IMR-90 (cell line): Measurements from ENCODE around the gene ADD1. TPM values are rescaled to one million over a fixed set of nuclear protein-coding genes. Genes with fewer than 3 reads are reported as not detected.

Experiments
- ATAC-seq: fragments of 200-7000 bp; cut with Tn5 transposase; 2 replicates; pipeline ENCODE4 v1.9.1; 2020; ENCODE audit warnings: low read depth, mild to moderate bottlenecking, moderate library complexity
- BruUV-seq: library from RNA; stranded (reverse); fragments of 400-500 nt; replicated peaks from 2 replicates; lab custom pipeline; 2021; lab: Mats Ljungman, UMichigan
- CTCF ChIA-PET: fragments of 300-600 bp; formaldehyde crosslinking; extraction: SDS; loops from one replicate; lab custom pipeline; 2021; ENCODE audit warnings: antibody characterized with exemption; lab: Yijun Ruan, JAX
- POLR2A ChIA-PET: fragments of 300-600 bp; sonication (Branson Sonifier 250); formaldehyde crosslinking; loops from one replicate; lab custom pipeline; 2022; ENCODE audit warnings: antibody characterized with exemption; ENCODE audit not compliant: unreplicated experiment; lab: Charles Lee
- DNase-seq: peaks from one replicate; pipeline ENCODE4 v3.0.0; 2013
- H2AFZ ChIP-seq: replicated peaks from 2 replicates; pipeline ENCODE3; 2013; ENCODE audit warnings: low read length, mild to moderate bottlenecking; ENCODE audit not compliant: poor library complexity
- H2AK5ac ChIP-seq: 2 replicates; pipeline ENCODE4 v1.6.1; 2013; ENCODE audit warnings: low read depth, low read length, inconsistent platforms
- H2AK9ac ChIP-seq: replicated peaks from 2 replicates; pipeline ENCODE3; 2013; ENCODE audit warnings: mild to moderate bottlenecking, low read depth, low read length, moderate library complexity; ENCODE audit not compliant: poor library complexity
- H2BK120ac ChIP-seq: 2 replicates; pipeline ENCODE4 v1.6.1; 2013; ENCODE audit warnings: low read depth, low read length, inconsistent platforms
- H2BK15ac ChIP-seq: 3 replicates; pipeline ENCODE4 v1.6.1; 2013; ENCODE audit warnings: low read depth, low read length, inconsistent platforms
- H2BK20ac ChIP-seq: 2 replicates; pipeline ENCODE4 v1.6.1; 2013; ENCODE audit warnings: low read depth, mild to moderate bottlenecking, inconsistent platforms, low read length, moderate library complexity
- H2BK5ac ChIP-seq: 2 replicates; pipeline ENCODE4 v1.6.1; 2013; ENCODE audit warnings: mild to moderate bottlenecking, low read depth, low read length, inconsistent platforms; ENCODE audit not compliant: poor library complexity, severe bottlenecking
- H3K14ac ChIP-seq: replicated peaks from 2 replicates; pipeline ENCODE4 v1.6.1; 2013; ENCODE audit warnings: low read depth, low read length, inconsistent platforms
- H3K18ac ChIP-seq: 2 replicates; pipeline ENCODE4 v1.6.1; 2013; ENCODE audit warnings: low read depth, low read length, control low read depth
- H3K23ac ChIP-seq: 2 replicates; pipeline ENCODE4 v1.6.1; 2013; ENCODE audit warnings: low read depth, low read length, inconsistent platforms
- H3K27ac ChIP-seq: 2 replicates; pipeline ENCODE4 v1.5.1; 2013; ENCODE audit warnings: mild to moderate bottlenecking, control low read depth, low read length; ENCODE audit not compliant: insufficient read depth
- H3K27me3 ChIP-seq: 2 replicates; pipeline ENCODE4 v1.6.1; 2013; ENCODE audit warnings: low read length; ENCODE audit not compliant: control insufficient read depth, insufficient read depth
- H3K36me3 ChIP-seq: 2 replicates; pipeline ENCODE4 v1.6.1; 2013; ENCODE audit warnings: low read length, mixed read lengths; ENCODE audit not compliant: control insufficient read depth, insufficient read depth
- H3K4ac ChIP-seq: 2 replicates; pipeline ENCODE4 v1.6.1; 2013; ENCODE audit warnings: low read depth, low read length, inconsistent platforms
- H3K4me1 ChIP-seq: 2 replicates; pipeline ENCODE4 v1.6.1; 2013; ENCODE audit warnings: low read length, mixed read lengths; ENCODE audit not compliant: control insufficient read depth, insufficient read depth
- H3K4me2 ChIP-seq: 2 replicates; pipeline ENCODE4 v1.6.1; 2013; ENCODE audit warnings: low read depth, mild to moderate bottlenecking, control low read depth, low read length, moderate library complexity
- H3K4me3 ChIP-seq: 2 replicates; pipeline ENCODE4 v1.5.1; 2013; ENCODE audit warnings: low read depth, mild to moderate bottlenecking, control low read depth, low read length, moderate library complexity; ENCODE audit not compliant: insufficient read depth
- H3K56ac ChIP-seq: 2 replicates; pipeline ENCODE4 v1.6.1; 2013; ENCODE audit warnings: low read length, inconsistent platforms; ENCODE audit not compliant: insufficient read depth; ENCODE audit errors: extremely low read depth
- H3K79me1 ChIP-seq, 2 experiments: 2 replicates each; pipeline ENCODE4 v1.6.1; 2013; ENCODE audit warnings: low read length in 2 of 2, inconsistent platforms in 1 of 2, low read depth in 1 of 2
- H3K9ac ChIP-seq: 2 replicates; pipeline ENCODE4 v1.6.1; 2013; ENCODE audit warnings: low read depth, low read length, control low read depth
- H3K9me1 ChIP-seq: 2 replicates; pipeline ENCODE4 v1.6.1; 2013; ENCODE audit warnings: low read length, inconsistent platforms; ENCODE audit not compliant: insufficient read depth
- H3K9me3 ChIP-seq: 2 replicates; pipeline ENCODE4 v1.6.1; 2013; ENCODE audit warnings: low read length; ENCODE audit not compliant: control insufficient read depth, insufficient read depth
- H4K20me1 ChIP-seq: 2 replicates; pipeline ENCODE4 v1.6.1; 2013; ENCODE audit warnings: low read length, inconsistent platforms; ENCODE audit not compliant: insufficient read depth
- H4K5ac ChIP-seq: 2 replicates; pipeline ENCODE4 v1.6.1; 2013; ENCODE audit warnings: mild to moderate bottlenecking, low read depth, low read length, control low read depth
- H4K8ac ChIP-seq, 2 experiments: 2 replicates each; pipeline ENCODE4 v1.6.1; 2013; ENCODE audit warnings: low read depth in 2 of 2, low read length in 2 of 2, control low read depth in 1 of 2, inconsistent platforms in 1 of 2
- H4K91ac ChIP-seq: 2 replicates; pipeline ENCODE4 v1.6.1; 2013; ENCODE audit warnings: low read depth, low read length, inconsistent platforms; ENCODE audit not compliant: insufficient read depth
- BHLHE40 ChIP-seq: fragments of 150-350 bp; IDR thresholded peaks from 2 replicates; pipeline ENCODE4 v1.6.1; 2016; ENCODE audit warnings: mild to moderate bottlenecking, low read depth, low read length
- CHD1 ChIP-seq: IDR thresholded peaks from 2 replicates; pipeline ENCODE4 v1.6.1; 2012; ENCODE audit warnings: low read depth, low read length, improper control_type of control experiment
- FOS ChIP-seq: fragments of 150-350 bp; IDR thresholded peaks from 2 replicates; pipeline ENCODE4 v1.6.1; 2016; ENCODE audit warnings: low read depth, low read length
- MAZ ChIP-seq: IDR thresholded peaks from 2 replicates; pipeline ENCODE4 v1.6.1; 2012; ENCODE audit warnings: low read depth, mild to moderate bottlenecking, low read length, improper control_type of control experiment, moderate library complexity, borderline replicate concordance
- NFE2L2 ChIP-seq: fragments of 150-350 bp; IDR thresholded peaks from 2 replicates; pipeline ENCODE4 v1.6.1; 2016; ENCODE audit warnings: low read depth, mild to moderate bottlenecking, low read length
- RFX5 ChIP-seq: IDR thresholded peaks from 2 replicates; pipeline ENCODE4 v1.8.0; 2012; ENCODE audit warnings: low read depth, mild to moderate bottlenecking, low read length, moderate library complexity
- SMC3 ChIP-seq: fragments of 150-350 bp; IDR thresholded peaks from 2 replicates; pipeline ENCODE4 v1.6.1; 2016; ENCODE audit warnings: low read depth, mild to moderate bottlenecking, antibody characterized with exemption, low read length, moderate library complexity
- WGBS, 2 experiments: methylation state at CpG; one replicate each; pipeline versions ENCODE4 v1.1.5 to v1.1.7; 2013; ENCODE audit warnings: missing lambda C conversion rate in 2 of 2; ENCODE audit not compliant: insufficient read length in 1 of 2; ENCODE audit errors: extremely low coverage in 2 of 2; 5-methylcytosine and 5-hydroxymethylcytosine counted together
- dilution Hi-C: fragments of 300-500 bp; cut with HindIII; formaldehyde crosslinking; loops from one replicate; pipeline ENCODE4 v1.14.3; 2018; ENCODE audit warnings: low sequenced_read_pairs; ENCODE audit not compliant: unreplicated experiment
- in situ Hi-C: fragments of 300-500 bp; cut with MboI; formaldehyde crosslinking; loops from 3 replicates; pipeline ENCODE4 v1.14.3; 2019; ENCODE audit warnings: low sequenced_read_pairs, inconsistent platforms, mixed read lengths
- intact Hi-C: fragments of 100-400 bp; cut with micrococcal nuclease; formaldehyde crosslinking; loops from 2 replicates; pipeline ENCODE4 v1.10.0; 2022
- polyA plus RNA-seq, 3 experiments: library from polyadenylated mRNA; depleted of rRNA; stranded (reverse); fragments of >200 nt; gene quantifications; 2 replicates each; pipeline ENCODE4 v1.2.3, GENCODE V29; 2012; ENCODE audit warnings: low replicate concordance in 1 of 3
- total RNA-seq: library from RNA; depleted of rRNA; stranded (reverse); fragments of >200 nt; gene quantifications from 2 replicates; pipeline ENCODE4 v1.2.3, GENCODE V29; 2012

ADD1 gene
- total and polyA plus RNA-seq, 2 of the 4 experiments (the other 2 are of a cell fraction): 122 to 215 TPM

- TF ChIP-seq FOS (no peak), RFX5 (no peak)
Observed at GRCh38 chr4:2861631-2862436, 18.2 kb downstream of the ADD1 start (continued).

DNA sequence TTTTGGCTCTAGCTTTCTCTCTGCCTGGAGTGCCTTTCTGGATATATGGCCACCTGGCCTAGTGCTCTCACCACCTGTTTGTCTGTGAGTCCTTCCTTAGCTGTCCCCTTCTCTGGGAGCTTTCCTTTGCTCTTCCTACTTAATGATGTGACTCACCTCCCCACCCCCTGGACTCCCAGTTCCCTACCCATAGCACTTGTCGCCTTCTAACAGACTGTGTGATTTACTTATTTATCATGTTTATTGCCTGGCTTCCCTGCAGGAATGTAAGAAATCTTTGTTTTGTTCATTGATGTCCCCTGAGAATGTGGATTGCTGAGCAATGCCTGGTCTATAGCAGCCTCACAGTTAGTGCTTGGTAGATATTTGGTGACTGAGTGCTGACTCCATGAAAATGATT, 18.9 kb downstream of the ADD1 start:
- 0 out of 2 replicates have a peak overlapping the region, but pooled peaks have one; percentile 14 for H3K4me2 ChIP-seq
- no peak overlapping the region for H3K56ac ChIP-seq
- no peak overlapping the region for H2BK20ac ChIP-seq
- no CpG with 5 or more reads among the region's 1 CpG for WGBS, 2 experiments
- no peak overlapping the region; the same call in 1 of the 2 replicates for H3K14ac ChIP-seq
- no peak for TF ChIP-seq CHD1
- no peak for TF ChIP-seq MAZ
- no peak for TF ChIP-seq NFE2L2
- TF ChIP-seq BHLHE40: no peak
- TF ChIP-seq FOS: 0 out of 2 replicates have a peak, but pooled peaks have one; percentile 11
- no peak for TF ChIP-seq SMC3
- POLR2A ChIA-PET: no interaction called here
- H3K18ac ChIP-seq: no peak overlapping the region
- DNase-seq (peak; percentile 41), ATAC-seq (peak; percentile 31)
- H3K27me3 ChIP-seq: no peaks in the 10 kb centered on the region
- no peak overlapping the region for H3K9ac ChIP-seq
- peak overlapping the region in 1 of 2 experiments; percentile 24; a peak in 1 of 4 replicates for H4K8ac ChIP-seq
- H3K9me1 ChIP-seq: peaks cover 26% of the 10 kb centered on the region
- intact Hi-C loops (loop anchor here (2.0 kb wide), 1 partner anchor 98 kb away; no protein-coding TSS in a partner anchor), in situ Hi-C loops (no loop called here), dilution Hi-C loops (no loop called here)
- H4K20me1 ChIP-seq: peaks cover 91% of the 10 kb centered on the region
- no peaks in the 10 kb centered on the region for H3K9me3 ChIP-seq
- H3K4ac ChIP-seq: no peak overlapping the region
- peak overlapping the region; percentile 28; the same call in 1 of the 2 replicates for H3K23ac ChIP-seq
- no peak overlapping the region for H2BK15ac ChIP-seq
- H3K4me3 ChIP-seq: no peak overlapping the region
- no TSS peak for BruUV-seq
- no peak overlapping the region for H3K27ac ChIP-seq
- H4K5ac ChIP-seq: no peak overlapping the region
- H2BK120ac ChIP-seq: no peak overlapping the region
- H3K4me1 ChIP-seq: peaks cover 43% of the 10 kb centered on the region
- peak overlapping the region; percentile 4 for H2BK5ac ChIP-seq
- H3K79me1 ChIP-seq: peaks cover 20 to 85% of the 10 kb centered on the region in 2 experiments
- H2AFZ ChIP-seq: no peak overlapping the region
- no peak overlapping the region for H2AK9ac ChIP-seq
- no peaks in the 10 kb centered on the region for H3K36me3 ChIP-seq
- H4K91ac ChIP-seq: no peak overlapping the region
- CTCF ChIA-PET: interaction anchor here (0.7 kb wide), 1 partner anchor 14 kb away, joined by 3 read pairs; no protein-coding TSS in a partner anchor
- H2AK5ac ChIP-seq: no peak overlapping the region
